ENCODE measurements around the gene CPNE4. TPM values are rescaled to one million over a fixed set of nuclear protein-coding genes. Genes with fewer than 3 reads are reported as not detected.

Gene CPNE4
- total RNA-seq, 1 donor from 2014 or later, result 0.26 TPM

DNA sequence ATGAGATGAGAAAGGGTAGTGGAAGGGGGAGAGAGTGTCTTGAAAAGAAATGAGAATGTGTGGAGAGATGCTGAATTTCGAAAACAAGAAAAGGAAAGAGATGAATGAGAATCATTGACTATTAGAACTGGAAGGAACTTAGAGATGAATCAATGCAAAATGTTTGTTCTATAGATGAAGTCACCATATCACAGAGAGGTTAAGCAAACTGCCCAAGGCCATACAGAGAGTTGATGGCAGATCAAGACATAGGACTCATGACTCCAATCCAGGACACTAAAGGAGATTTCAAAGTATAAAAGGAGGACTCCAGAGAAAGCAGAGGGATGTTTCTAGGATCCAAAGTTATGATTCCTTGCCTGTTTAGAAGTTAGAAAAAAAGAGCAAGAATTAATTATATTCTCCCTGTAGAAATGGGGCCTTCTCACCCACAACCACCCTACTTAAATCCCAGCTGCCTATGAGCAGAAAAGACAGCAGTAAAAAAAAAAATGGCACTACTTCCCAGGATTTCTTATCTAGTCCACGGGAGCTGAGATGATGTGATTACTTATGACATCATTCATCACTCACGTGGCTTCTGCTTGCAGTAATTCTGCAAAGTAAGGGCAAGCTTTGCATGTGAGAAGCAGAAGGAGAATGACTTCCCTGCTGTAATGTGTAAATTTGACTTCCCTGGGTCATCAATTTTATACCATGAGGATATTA, 321.2 kb downstream of the CPNE4 start:
- intact Hi-C loops (cut with DNase I), result no loop called here
- DNase-seq (no peak), ATAC-seq (no peak)
- no peak overlapping the region for H3K27ac ChIP-seq
- H3K4me1 ChIP-seq, result no peaks in the 10 kb centered on the region
- H3K4me3 ChIP-seq, result no peak overlapping the region
- TF ChIP-seq CTCF (IDR thresholded peaks at IDR 0.05), result no peak
- H3K36me3 ChIP-seq, result no peaks in the 10 kb centered on the region
- H3K27me3 ChIP-seq, result no peaks in the 10 kb centered on the region
- no peaks in the 10 kb centered on the region for H3K9me3 ChIP-seq

GRCh38 chr3:131712662-131713061, 322.2 kb downstream of the CPNE4 start:
- TF ChIP-seq CTCF (IDR thresholded peaks at IDR 0.05), result no peak
- no peaks in the 10 kb centered on the region for H3K27me3 ChIP-seq
- H3K9me3 ChIP-seq, result no peaks in the 10 kb centered on the region
- H3K4me3 ChIP-seq, result no peak overlapping the region
- no peaks in the 10 kb centered on the region for H3K36me3 ChIP-seq
- no peak overlapping the region for H3K27ac ChIP-seq
- intact Hi-C loops (cut with DNase I), result no loop called here
- ATAC-seq (no peak), DNase-seq (no peak)
- H3K4me1 ChIP-seq, result no peaks in the 10 kb centered on the region

DNA sequence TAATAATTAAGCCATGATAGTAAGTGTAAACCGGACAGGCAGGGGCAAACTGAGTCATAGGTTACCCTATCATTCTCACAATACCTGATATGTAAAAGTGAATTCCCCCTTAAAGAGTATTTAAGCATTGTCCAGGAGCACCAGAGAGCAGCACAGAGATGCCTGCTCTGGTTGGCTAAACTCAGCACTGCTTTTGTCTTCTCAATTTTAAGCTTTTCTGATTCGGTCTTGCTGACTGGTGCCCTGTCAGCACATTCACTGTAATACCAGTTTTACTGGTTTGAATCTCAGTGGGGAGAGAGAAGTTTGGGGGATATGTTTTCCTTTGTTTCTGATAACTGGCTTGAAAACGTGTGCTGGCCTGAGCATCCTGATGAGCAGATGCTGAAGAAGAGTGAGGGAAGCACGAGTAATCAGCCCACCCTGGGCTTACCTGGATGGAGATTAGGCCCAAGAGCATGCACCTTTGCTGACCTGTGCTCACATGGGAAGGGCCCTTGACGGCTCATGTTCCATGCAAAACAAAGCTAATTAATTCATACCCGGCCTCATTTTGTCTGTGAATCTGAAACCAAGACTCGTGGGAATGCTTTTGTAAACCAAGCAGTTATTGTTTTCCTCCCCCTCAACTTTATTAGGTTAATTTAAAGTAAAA, 323.6 kb downstream of the CPNE4 start:
- no peak for ATAC-seq
- no peak overlapping the region for H3K4me3 ChIP-seq
- TF ChIP-seq CTCF (IDR thresholded peaks at IDR 0.05), result no peak
- no peaks in the 10 kb centered on the region for H3K4me1 ChIP-seq
- intact Hi-C loops (cut with DNase I), result no loop called here
- H3K36me3 ChIP-seq, result no peaks in the 10 kb centered on the region
- no peaks in the 10 kb centered on the region for H3K27me3 ChIP-seq
- no peak for DNase-seq
- no peaks in the 10 kb centered on the region for H3K9me3 ChIP-seq
- H3K27ac ChIP-seq, result no peak overlapping the region

DNA sequence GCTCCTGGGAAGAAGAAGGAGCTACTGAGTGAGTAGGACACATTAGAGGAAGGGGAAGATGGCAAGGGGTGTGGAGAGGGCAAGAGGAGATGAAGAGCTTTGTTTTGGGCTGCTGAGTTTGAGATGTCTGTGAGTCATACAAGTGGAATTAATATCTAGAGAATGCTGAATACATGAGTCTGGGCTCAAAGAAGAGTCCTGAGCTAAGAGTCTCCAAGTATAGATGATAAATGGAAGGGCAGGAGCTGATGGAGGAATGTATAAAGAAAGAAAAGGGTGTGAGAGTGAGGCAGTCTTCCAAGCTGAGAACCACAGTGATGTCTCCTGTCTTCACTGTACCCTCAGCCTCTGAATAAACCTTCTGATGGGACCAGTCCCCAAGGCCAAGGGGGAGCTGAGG, 326.6 kb downstream of the CPNE4 start:
- no peak for DNase-seq
- no peaks in the 10 kb centered on the region for H3K4me1 ChIP-seq
- H3K27me3 ChIP-seq, result no peaks in the 10 kb centered on the region
- no peak overlapping the region for H3K27ac ChIP-seq
- no peak for TF ChIP-seq CTCF (IDR thresholded peaks at IDR 0.05)
- H3K4me3 ChIP-seq, result no peak overlapping the region
- no peaks in the 10 kb centered on the region for H3K9me3 ChIP-seq
- ATAC-seq, result no peak
- intact Hi-C loops (cut with DNase I), result no loop called here
- no peaks in the 10 kb centered on the region for H3K36me3 ChIP-seq

GRCh38 chr3:131705558-131706051, 329.2 kb downstream of the CPNE4 start:
- DNase-seq (no peak), ATAC-seq (no peak)
- Histone ChIP-seq H3K27me3 (no peaks in the 10 kb centered on the region), H3K36me3 (no peaks in the 10 kb centered on the region), H3K9me3 (no peaks in the 10 kb centered on the region), H3K27ac (no peak overlapping the region), H3K4me3 (no peak overlapping the region), H3K4me1 (no peaks in the 10 kb centered on the region)
- intact Hi-C loops (cut with DNase I), result no loop called here
- TF ChIP-seq CTCF (IDR thresholded peaks at IDR 0.05), result no peak
